GM10266 (cell line): ENCODE measurements around the gene TAF3.

Experiments used
- DNase-seq: peaks from one replicate; pipeline ENCODE4 v3.0.0; 2012; ENCODE audit errors: extremely low spot score
- TF ChIP-seq, protein P1 (sequence below): IDR thresholded peaks from 2 replicates; pipeline ENCODE4 v1.5.1; 2012; ENCODE audit warnings: mild to moderate bottlenecking, low read depth; ENCODE audit not compliant: control insufficient read depth, insufficient read depth; ENCODE audit errors: missing control alignments

The TAF3 gene

DNA sequence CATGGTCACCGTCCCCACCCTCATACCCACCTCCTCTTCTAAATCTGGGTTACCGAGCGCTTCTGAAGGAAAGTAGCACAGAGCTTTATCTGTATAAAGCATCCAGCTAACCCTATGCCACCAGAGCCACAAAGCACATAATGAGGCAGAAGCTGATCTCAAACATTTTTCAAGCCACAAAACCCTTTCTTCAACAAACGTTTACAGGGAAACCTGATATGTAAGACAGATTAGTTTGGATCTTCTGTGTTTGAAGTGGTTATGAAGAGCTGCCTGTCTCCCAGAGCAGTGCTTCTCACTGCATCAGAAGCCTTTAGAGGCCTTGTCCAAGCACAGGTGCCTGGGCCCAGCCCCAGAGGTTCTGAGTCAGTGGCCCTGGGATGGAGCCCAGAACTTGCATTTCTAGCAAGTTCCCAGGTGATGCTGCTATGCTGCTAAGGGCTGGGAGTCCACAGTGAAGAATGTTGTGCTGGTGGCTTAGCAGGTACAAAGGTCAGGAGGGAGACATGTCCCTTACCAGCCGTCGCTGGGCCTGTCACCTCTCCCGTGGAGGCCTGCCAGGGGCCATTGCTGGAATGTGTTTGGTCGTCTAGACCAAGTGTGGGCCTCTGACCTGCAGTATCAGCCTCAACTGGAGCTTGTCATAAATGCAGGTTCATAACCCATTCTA is 90.4 kb downstream of the TAF3 start:
- DNase-seq, result no peak

DNA sequence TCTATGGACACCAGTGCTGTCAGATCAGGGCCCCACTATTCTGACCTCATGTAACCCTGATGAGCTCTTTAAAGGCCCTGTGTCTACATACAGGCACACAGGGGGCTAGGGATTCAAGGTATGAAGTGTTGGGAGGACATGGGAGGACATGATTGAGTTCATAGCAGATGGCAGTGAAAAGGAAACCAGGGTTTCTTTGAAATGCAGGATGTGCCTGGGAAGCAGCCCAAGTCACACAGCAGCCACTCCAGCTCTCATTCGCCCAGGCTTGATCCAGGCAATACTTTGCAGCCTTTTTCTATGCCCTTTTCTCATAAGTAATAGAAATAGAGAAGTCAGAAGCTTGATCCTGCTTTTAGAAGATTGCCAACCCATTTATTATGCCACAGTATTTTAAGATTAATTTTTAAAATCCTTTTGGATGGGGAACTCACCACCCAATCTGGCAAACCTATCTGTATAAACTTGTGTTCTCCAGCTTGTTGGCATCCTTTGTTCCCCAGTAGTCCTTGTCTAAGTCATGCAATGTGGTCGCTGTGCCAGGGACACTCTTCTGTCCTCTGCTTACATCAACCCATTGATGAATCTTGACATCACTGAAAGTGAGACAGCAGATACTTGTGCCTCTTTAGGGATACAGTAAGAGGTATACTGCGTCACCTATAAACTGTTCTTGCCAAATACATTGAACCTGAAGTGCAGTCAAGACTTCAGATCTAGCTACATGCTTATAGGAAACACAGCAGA is 95.0 kb downstream of the TAF3 start:
- no peak for DNase-seq
- TF ChIP-seq, protein P1, sequence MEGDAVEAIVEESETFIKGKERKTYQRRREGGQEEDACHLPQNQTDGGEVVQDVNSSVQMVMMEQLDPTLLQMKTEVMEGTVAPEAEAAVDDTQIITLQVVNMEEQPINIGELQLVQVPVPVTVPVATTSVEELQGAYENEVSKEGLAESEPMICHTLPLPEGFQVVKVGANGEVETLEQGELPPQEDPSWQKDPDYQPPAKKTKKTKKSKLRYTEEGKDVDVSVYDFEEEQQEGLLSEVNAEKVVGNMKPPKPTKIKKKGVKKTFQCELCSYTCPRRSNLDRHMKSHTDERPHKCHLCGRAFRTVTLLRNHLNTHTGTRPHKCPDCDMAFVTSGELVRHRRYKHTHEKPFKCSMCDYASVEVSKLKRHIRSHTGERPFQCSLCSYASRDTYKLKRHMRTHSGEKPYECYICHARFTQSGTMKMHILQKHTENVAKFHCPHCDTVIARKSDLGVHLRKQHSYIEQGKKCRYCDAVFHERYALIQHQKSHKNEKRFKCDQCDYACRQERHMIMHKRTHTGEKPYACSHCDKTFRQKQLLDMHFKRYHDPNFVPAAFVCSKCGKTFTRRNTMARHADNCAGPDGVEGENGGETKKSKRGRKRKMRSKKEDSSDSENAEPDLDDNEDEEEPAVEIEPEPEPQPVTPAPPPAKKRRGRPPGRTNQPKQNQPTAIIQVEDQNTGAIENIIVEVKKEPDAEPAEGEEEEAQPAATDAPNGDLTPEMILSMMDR, result no peak

More for the DNA sequence above, 90.4 kb downstream of the TAF3 start:
- TF ChIP-seq, protein P1, result no peak

DNA sequence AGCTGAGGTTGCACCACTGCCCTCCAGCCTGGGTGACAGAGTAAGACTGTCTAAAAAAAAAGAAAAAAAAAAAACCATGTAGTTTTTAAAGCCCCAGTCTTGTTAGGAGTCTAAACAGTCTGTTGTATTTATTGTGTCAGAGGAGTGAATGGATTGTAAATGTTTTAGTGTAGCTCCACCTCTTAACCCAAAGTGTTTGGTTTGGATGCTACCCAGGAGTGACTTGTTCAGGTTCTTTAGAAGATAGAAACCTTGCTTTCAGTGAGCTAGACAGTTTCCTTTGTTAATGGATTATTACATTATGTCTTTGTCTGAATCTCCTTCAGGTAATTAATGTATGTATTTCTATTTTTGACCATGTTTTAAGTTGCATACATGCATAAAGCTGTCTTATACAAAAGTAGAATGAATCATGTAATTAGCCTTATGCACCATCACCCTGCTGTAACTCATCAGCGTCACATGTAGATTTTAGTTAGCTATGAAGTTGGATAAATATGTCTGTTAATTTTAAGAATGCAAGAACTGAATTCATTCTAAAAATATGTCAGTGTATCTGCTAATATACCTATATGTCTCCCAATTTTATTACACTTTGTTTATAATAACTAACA is 97.7 kb downstream of the TAF3 start:
- TF ChIP-seq, protein P1, result no peak
- DNase-seq, result no peak

DNA sequence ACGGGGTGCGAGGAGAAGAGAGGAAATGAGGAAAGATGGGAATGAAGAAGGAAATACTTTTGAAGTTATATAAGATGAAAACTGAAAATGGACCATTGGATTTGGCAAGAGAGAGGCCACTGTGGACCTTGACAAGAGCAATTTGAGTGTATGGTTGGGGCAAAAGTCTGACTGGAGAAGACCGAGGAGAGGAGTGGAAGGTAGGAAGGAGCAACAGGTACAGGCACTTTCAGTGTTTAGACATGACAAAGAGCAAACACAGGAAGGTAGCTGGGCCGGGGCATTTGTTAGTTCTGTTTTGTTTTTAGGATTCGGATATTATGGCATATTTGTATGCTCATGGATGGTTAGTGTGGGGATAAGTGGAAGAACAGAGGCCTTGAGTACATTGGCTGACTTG is 99.4 kb downstream of the TAF3 start:
- DNase-seq, result no peak
- TF ChIP-seq, protein P1, result no peak

DNA sequence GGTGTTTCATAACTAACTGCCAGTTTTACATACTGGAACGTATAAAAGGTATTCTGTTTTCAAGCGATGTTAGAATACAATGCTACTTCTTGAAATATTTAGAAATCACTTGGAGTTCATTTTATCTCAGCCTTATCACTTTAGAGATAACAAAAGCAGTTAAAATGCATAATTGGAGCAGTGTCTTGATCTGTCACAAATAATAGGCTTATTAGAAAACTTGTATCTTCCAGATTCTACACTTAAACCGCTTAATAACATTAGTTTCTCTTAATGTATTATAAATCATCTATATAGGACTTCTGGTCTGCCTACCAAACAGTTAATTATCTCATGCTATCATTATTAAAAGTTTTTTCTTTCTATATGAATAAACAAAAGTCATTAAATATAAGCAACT is 104.4 kb downstream of the TAF3 start:
- TF ChIP-seq, protein P1, result no peak
- DNase-seq, result no peak

DNA sequence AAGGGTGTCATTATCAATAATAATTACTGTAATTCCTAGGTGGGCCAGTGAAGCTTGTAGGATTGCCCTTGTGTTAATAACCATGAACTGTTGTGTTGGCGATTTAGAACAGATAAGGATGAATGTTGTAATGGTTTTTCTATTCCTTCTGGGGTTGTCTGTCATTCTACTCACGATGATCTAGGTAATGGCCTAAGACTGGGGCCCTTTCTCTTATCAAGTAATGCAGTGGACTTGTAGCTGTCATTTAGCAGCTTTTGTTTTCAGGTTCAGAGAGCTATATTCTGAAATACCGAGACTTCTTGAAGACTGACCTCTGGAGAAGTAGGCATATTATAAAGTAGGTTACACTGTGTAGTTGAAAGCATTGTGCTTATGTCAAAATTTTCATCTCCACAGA is 110.2 kb downstream of the TAF3 start:
- DNase-seq, result no peak
- TF ChIP-seq, protein P1, result no peak
